Naive thymus-derived CD4-positive, alpha-beta T cell (primary cell): Measurements from ENCODE around the gene IQCK. TPM values are rescaled to one million over a fixed set of nuclear protein-coding genes. Genes with fewer than 3 reads are reported as not detected.

Experiments
- ATAC-seq: fragments of 150-1000 bp; cut with Tn5 transposase; 2 replicates; pipeline ENCODE4 v1.10.0; 2021; ENCODE audit warnings: mild to moderate bottlenecking, moderate library complexity
- CTCF ChIA-PET: fragments of 350-600 bp; sonication (Branson Sonifier 250); formaldehyde crosslinking; loops from one replicate; lab custom pipeline; 2021; ENCODE audit warnings: antibody characterized with exemption; lab: Charles Lee
- POLR2A ChIA-PET: fragments of 350-600 bp; sonication (Branson Sonifier 250); formaldehyde crosslinking; loops from one replicate; lab custom pipeline; 2021; ENCODE audit warnings: antibody characterized with exemption, inconsistent platforms; lab: Charles Lee
- DNase-seq, 9 donors: peaks; one replicate each; pipeline versions ENCODE4 v3.0.0 to v3.0.0-alpha.2; 2020 to 2022; ENCODE audit warnings: mixed read lengths in 1 of 9
- H3K27ac ChIP-seq: one replicate; pipeline ENCODE4 v1.7.0; 2013; ENCODE audit warnings: mild to moderate bottlenecking, low read depth, low read length, moderate library complexity
- H3K27me3 ChIP-seq, 2 donors: one replicate each; pipeline ENCODE4 v1.7.0; 2013; ENCODE audit warnings: low read length in 2 of 2, mild to moderate bottlenecking in 2 of 2, moderate library complexity in 2 of 2; ENCODE audit not compliant: control insufficient read depth in 2 of 2, insufficient read depth in 2 of 2
- H3K36me3 ChIP-seq, 3 experiments: 1 replicate in 2 of 3; 2 replicates in 1 of 3; pipeline ENCODE4 v1.7.0; 2013; ENCODE audit warnings: low read length in 3 of 3, mild to moderate bottlenecking in 3 of 3, moderate library complexity in 1 of 3; ENCODE audit not compliant: insufficient read depth in 3 of 3, control insufficient read depth in 2 of 3
- H3K4me1 ChIP-seq, 2 donors: one replicate each; pipeline ENCODE4 v1.7.0; 2013; ENCODE audit warnings: low read length in 2 of 2, mild to moderate bottlenecking in 2 of 2, moderate library complexity in 1 of 2; ENCODE audit not compliant: control insufficient read depth in 2 of 2, insufficient read depth in 2 of 2
- H3K4me3 ChIP-seq: 2 replicates; pipeline ENCODE4 v1.7.0; 2013; ENCODE audit warnings: mild to moderate bottlenecking, low read length
- H3K9me3 ChIP-seq, 3 experiments: 1 replicate in 2 of 3; 2 replicates in 1 of 3; pipeline ENCODE4 v1.7.0; 2013; ENCODE audit warnings: low read length in 3 of 3; ENCODE audit not compliant: control insufficient read depth in 2 of 3
- H3K27ac Mint-ChIP-seq, 9 donors: one replicate each; pipeline ENCODE4 v1.8.0; 2020 to 2022; ENCODE audit warnings: mixed read lengths in 9 of 9, mild to moderate bottlenecking in 8 of 9, moderate library complexity in 5 of 9, inconsistent platforms in 2 of 9
- H3K27me3 Mint-ChIP-seq, 5 donors: one replicate each; pipeline ENCODE4 v1.8.0; 2021 to 2022; ENCODE audit warnings: mixed read lengths in 5 of 5, mild to moderate bottlenecking in 1 of 5
- H3K36me3 Mint-ChIP-seq, 5 donors: one replicate each; pipeline ENCODE4 v1.8.0; 2020 to 2022; ENCODE audit warnings: mixed read lengths in 5 of 5, mild to moderate bottlenecking in 3 of 5, inconsistent platforms in 1 of 5
- H3K4me1 Mint-ChIP-seq, 7 donors: one replicate each; pipeline ENCODE4 v1.8.0; 2020 to 2022; ENCODE audit warnings: mixed read lengths in 7 of 7, mild to moderate bottlenecking in 3 of 7, inconsistent platforms in 1 of 7
- H3K4me3 Mint-ChIP-seq, 10 donors: one replicate each; pipeline ENCODE4 v1.8.0; 2020 to 2022; ENCODE audit warnings: mild to moderate bottlenecking in 10 of 10, mixed read lengths in 10 of 10, moderate library complexity in 6 of 10, inconsistent platforms in 2 of 10
- H3K9me3 Mint-ChIP-seq, 11 donors: one replicate each; pipeline ENCODE4 v1.8.0; 2020 to 2022; ENCODE audit warnings: mixed read lengths in 11 of 11, mild to moderate bottlenecking in 4 of 11, inconsistent platforms in 1 of 11, moderate library complexity in 1 of 11
- intact Hi-C, 2 donors: fragments of 100-400 bp; cut with micrococcal nuclease; formaldehyde crosslinking; loops; one replicate each; pipeline ENCODE4 v1.15.1; 2023
- polyA plus RNA-seq, 2 donors: library from polyadenylated mRNA; unstranded; fragments of 300-500 nt; fragmentation: Illumina TruSeq; gene quantifications; one replicate each; pipeline ENCODE4 v1.2.3, GENCODE V29; 2021
- total RNA-seq, 6 experiments: library from RNA in 5 of 6; stranded (reverse) in 5 of 6; gene quantifications; 1 replicate in 5 of 6; 2 replicates in 1 of 6; pipeline ENCODE4 v1.2.3 and lab custom pipeline; 2021 to 2026

IQCK gene
- total and polyA plus RNA-seq, 7 experiments from 2014 or later = 0.48 to 5.0 (median 3.4) TPM

- intact Hi-C loops = no loop called here
- POLR2A ChIA-PET = no interaction called here
- Histone ChIP-seq H3K4me1 (no peaks in the 10 kb centered on the region), H3K4me3 (no peak overlapping the region), H3K36me3 (no peaks in the 10 kb centered on the region), H3K27ac (no peak overlapping the region), H3K27me3 (no peaks in the 10 kb centered on the region), H3K9me3 (no peaks in the 10 kb centered on the region)
- CTCF ChIA-PET = no interaction called here
- ATAC-seq (no peak), DNase-seq (no peak)
- Mint-ChIP-seq H3K9me3 (peaks cover 0 to 2% (median 0%) of the 10 kb centered on the region in 11 donors), H3K36me3 (peaks cover 0 to 3% (median 0%) of the 10 kb centered on the region in 5 donors), H3K4me1 (peaks cover 0 to 9% (median 4%) of the 10 kb centered on the region in 7 donors), H3K4me3 (no peak overlapping the region), H3K27ac (no peak overlapping the region), H3K27me3 (no peaks in the 10 kb centered on the region)
These were observed 62.2 kb downstream of the IQCK start for GRCh38 chr16:19780321-19780720.

GRCh38 chr16:19781226-19781625 is 63.2 kb downstream of the IQCK start:
- Histone ChIP-seq H3K36me3 (no peaks in the 10 kb centered on the region), H3K9me3 (no peaks in the 10 kb centered on the region), H3K4me3 (no peak overlapping the region), H3K4me1 (no peaks in the 10 kb centered on the region), H3K27me3 (no peaks in the 10 kb centered on the region), H3K27ac (no peak overlapping the region)
- H3K4me3 Mint-ChIP-seq = no peak overlapping the region
- H3K36me3 Mint-ChIP-seq = peaks cover 0 to 7% (median 0%) of the 10 kb centered on the region in 5 donors
- no peaks in the 10 kb centered on the region for H3K27me3 Mint-ChIP-seq
- DNase-seq (no peak), ATAC-seq (no peak)
- peaks cover 0 to 9% (median 4%) of the 10 kb centered on the region in 7 donors for H3K4me1 Mint-ChIP-seq
- ChIA-PET POLR2A (no interaction called here), CTCF (no interaction called here)
- H3K27ac Mint-ChIP-seq = no peak overlapping the region
- H3K9me3 Mint-ChIP-seq = peaks cover 0 to 2% (median 0%) of the 10 kb centered on the region in 11 donors
- intact Hi-C loops = no loop called here

- Histone ChIP-seq H3K36me3 (no peaks in the 10 kb centered on the region), H3K4me3 (no peak overlapping the region), H3K4me1 (no peaks in the 10 kb centered on the region), H3K27me3 (no peaks in the 10 kb centered on the region), H3K9me3 (no peaks in the 10 kb centered on the region), H3K27ac (no peak overlapping the region)
- no peaks in the 10 kb centered on the region for H3K4me1 Mint-ChIP-seq
- ChIA-PET POLR2A (no interaction called here), CTCF (interaction anchor here (0.6 kb wide), 1 partner anchor 9 kb away, joined by 3 read pairs; no protein-coding TSS in a partner anchor)
- peaks cover 0 to 2% (median 0%) of the 10 kb centered on the region in 11 donors for H3K9me3 Mint-ChIP-seq
- peaks cover 0 to 7% (median 0%) of the 10 kb centered on the region in 5 donors for H3K36me3 Mint-ChIP-seq
- no peak overlapping the region for H3K27ac Mint-ChIP-seq
- no peak for ATAC-seq
- no peak overlapping the region for H3K4me3 Mint-ChIP-seq
- H3K27me3 Mint-ChIP-seq = no peaks in the 10 kb centered on the region
- intact Hi-C loops = no loop called here
- no peak for DNase-seq
These were observed 65.5 kb downstream of the IQCK start for GRCh38 chr16:19783363-19784182.

- no peaks in the 10 kb centered on the region for H3K27me3 Mint-ChIP-seq
- H3K4me1 Mint-ChIP-seq = no peaks in the 10 kb centered on the region
- POLR2A ChIA-PET = no interaction called here
- DNase-seq = no peak
- no peak for ATAC-seq
- no peaks in the 10 kb centered on the region for H3K4me1 ChIP-seq
- no peak overlapping the region for H3K27ac Mint-ChIP-seq
- H3K36me3 Mint-ChIP-seq = peaks cover 0 to 7% (median 0%) of the 10 kb centered on the region in 5 donors
- intact Hi-C loops = no loop called here
- H3K4me3 ChIP-seq = no peak overlapping the region
- CTCF ChIA-PET = no interaction called here
- H3K9me3 ChIP-seq = no peaks in the 10 kb centered on the region
- peaks cover 0 to 2% (median 0%) of the 10 kb centered on the region in 11 donors for H3K9me3 Mint-ChIP-seq
- no peaks in the 10 kb centered on the region for H3K36me3 ChIP-seq
- H3K4me3 Mint-ChIP-seq = no peak overlapping the region
- H3K27ac ChIP-seq = no peak overlapping the region
- no peaks in the 10 kb centered on the region for H3K27me3 ChIP-seq
These were observed 66.2 kb downstream of the IQCK start for GRCh38 chr16:19784183-19784736.

- H3K27ac Mint-ChIP-seq = no peak overlapping the region
- peaks cover 0 to 2% (median 0%) of the 10 kb centered on the region in 11 donors for H3K9me3 Mint-ChIP-seq
- intact Hi-C loops = no loop called here
- Histone ChIP-seq H3K36me3 (no peaks in the 10 kb centered on the region), H3K9me3 (no peaks in the 10 kb centered on the region), H3K27ac (no peak overlapping the region), H3K4me1 (no peaks in the 10 kb centered on the region), H3K27me3 (no peaks in the 10 kb centered on the region), H3K4me3 (no peak overlapping the region)
- H3K27me3 Mint-ChIP-seq = no peaks in the 10 kb centered on the region
- ChIA-PET POLR2A (no interaction called here), CTCF (no interaction called here)
- no peaks in the 10 kb centered on the region for H3K4me1 Mint-ChIP-seq
- ATAC-seq (no peak), DNase-seq (no peak)
- no peak overlapping the region for H3K4me3 Mint-ChIP-seq
- peaks cover 0 to 7% (median 0%) of the 10 kb centered on the region in 5 donors for H3K36me3 Mint-ChIP-seq
These were observed 67.0 kb downstream of the IQCK start for GRCh38 chr16:19785081-19785480.

- intact Hi-C loops = no loop called here
- Mint-ChIP-seq H3K4me3 (no peak overlapping the region), H3K9me3 (peaks cover 0 to 2% (median 0%) of the 10 kb centered on the region in 11 donors), H3K36me3 (peaks cover 0 to 7% (median 0%) of the 10 kb centered on the region in 5 donors), H3K27ac (no peak overlapping the region), H3K4me1 (no peaks in the 10 kb centered on the region), H3K27me3 (no peaks in the 10 kb centered on the region)
- ATAC-seq (no peak), DNase-seq (no peak)
- H3K4me1 ChIP-seq = no peaks in the 10 kb centered on the region
- H3K27me3 ChIP-seq = no peaks in the 10 kb centered on the region
- no peaks in the 10 kb centered on the region for H3K9me3 ChIP-seq
- H3K27ac ChIP-seq = no peak overlapping the region
- H3K4me3 ChIP-seq = no peak overlapping the region
- ChIA-PET CTCF (no interaction called here), POLR2A (no interaction called here)
- no peaks in the 10 kb centered on the region for H3K36me3 ChIP-seq
These were observed 67.5 kb downstream of the IQCK start for GRCh38 chr16:19785512-19786130.
